CD4-positive, CD25-positive, alpha-beta regulatory T cell (primary cell): ENCODE data around the gene AIFM1. TPM values are rescaled to one million over a fixed set of nuclear protein-coding genes. Genes with fewer than 3 reads are reported as not detected.
A peak's percentile ranks its signal among the peaks of the same experiment; 100 is the strongest.

ENCODE experiments used
- ATAC-seq, 2 donors: fragments of 150-1000 bp; cut with Tn5 transposase; one replicate each; pipeline ENCODE4 v1.10.0; 2021; ENCODE audit warnings: low read depth in 2 of 2, moderate number of reproducible peaks in 2 of 2, moderate library complexity in 1 of 2
- DNase-seq, 3 donors: peaks; one replicate each; pipeline versions ENCODE4 v3.0.0 to v3.0.0-alpha.2; 2012 to 2022; ENCODE audit warnings: mixed read lengths in 1 of 3
- H3K27ac ChIP-seq: one replicate; pipeline ENCODE4 v1.7.0; 2013; ENCODE audit warnings: mild to moderate bottlenecking, low read length; ENCODE audit not compliant: insufficient read depth, poor library complexity, severe bottlenecking
- H3K27me3 ChIP-seq: one replicate; pipeline ENCODE4 v1.7.0; 2013; ENCODE audit warnings: low read length; ENCODE audit not compliant: control insufficient read depth, insufficient read depth
- H3K36me3 ChIP-seq: one replicate; pipeline ENCODE4 v1.7.0; 2013; ENCODE audit warnings: mild to moderate bottlenecking, low read length, moderate library complexity; ENCODE audit not compliant: control insufficient read depth, insufficient read depth
- H3K4me1 ChIP-seq: 2 replicates; pipeline ENCODE4 v1.7.0; 2013; ENCODE audit warnings: mild to moderate bottlenecking, low read length; ENCODE audit not compliant: insufficient read depth, control insufficient read depth, poor library complexity, severe bottlenecking
- H3K4me3 ChIP-seq: one replicate; pipeline ENCODE4 v1.7.0; 2013; ENCODE audit warnings: low read depth, mild to moderate bottlenecking, low read length, moderate library complexity
- H3K9me3 ChIP-seq, 2 experiments: 1 replicate in 1 of 2; 2 replicates in 1 of 2; pipeline ENCODE4 v1.7.0; 2013; ENCODE audit warnings: low read length in 2 of 2, mild to moderate bottlenecking in 1 of 2, moderate library complexity in 1 of 2; ENCODE audit not compliant: control insufficient read depth in 2 of 2
- H3K27ac Mint-ChIP-seq, 3 donors: one replicate each; pipeline ENCODE4 v1.8.0; 2020 to 2022; ENCODE audit warnings: mild to moderate bottlenecking in 3 of 3, mixed read lengths in 3 of 3, moderate library complexity in 2 of 3
- H3K27me3 Mint-ChIP-seq: one replicate; pipeline ENCODE4 v1.8.0; 2022; ENCODE audit warnings: mild to moderate bottlenecking, mixed read lengths
- H3K36me3 Mint-ChIP-seq: one replicate; pipeline ENCODE4 v1.8.0; 2020; ENCODE audit warnings: mixed read lengths
- H3K4me1 Mint-ChIP-seq, 4 donors: one replicate each; pipeline ENCODE4 v1.8.0; 2020 to 2022; ENCODE audit warnings: mixed read lengths in 4 of 4, mild to moderate bottlenecking in 1 of 4
- H3K4me3 Mint-ChIP-seq, 4 donors: one replicate each; pipeline ENCODE4 v1.8.0; 2020 to 2022; ENCODE audit warnings: mild to moderate bottlenecking in 4 of 4, mixed read lengths in 4 of 4, moderate library complexity in 3 of 4
- H3K9me3 Mint-ChIP-seq, 7 donors: one replicate each; pipeline ENCODE4 v1.8.0; 2020 to 2022; ENCODE audit warnings: mixed read lengths in 7 of 7, mild to moderate bottlenecking in 3 of 7, moderate library complexity in 2 of 7
- polyA plus RNA-seq, 4 donors: library from polyadenylated mRNA; unstranded; fragments of 300-500 nt; fragmentation: Illumina TruSeq; gene quantifications; one replicate each; pipeline ENCODE4 v1.2.3, GENCODE V29; 2021
- total RNA-seq: library from RNA; stranded (reverse); gene quantifications from one replicate; pipeline ENCODE4 v1.2.3, GENCODE V29; 2022

AIFM1 gene
- total and polyA plus RNA-seq, 5 donors from 2014 or later: 19.3 to 32.0 (median 28.0) TPM

GRCh38 chrX:130147631-130148030, 18.0 kb downstream of the AIFM1 start:
- no peaks in the 10 kb centered on the region for H3K27me3 ChIP-seq
- H3K4me1 Mint-ChIP-seq: peaks cover 0 to 4% (median 2%) of the 10 kb centered on the region in 4 donors
- H3K4me3 Mint-ChIP-seq: no peak overlapping the region
- peaks cover 21% of the 10 kb centered on the region for H3K36me3 Mint-ChIP-seq
- DNase-seq: no peak
- no peaks in the 10 kb centered on the region for H3K27me3 Mint-ChIP-seq
- no peak overlapping the region for H3K27ac Mint-ChIP-seq
- H3K9me3 ChIP-seq: no peaks in the 10 kb centered on the region
- H3K27ac ChIP-seq: no peak overlapping the region
- no peak overlapping the region for H3K4me3 ChIP-seq
- no peaks in the 10 kb centered on the region for H3K9me3 Mint-ChIP-seq
- no peak for ATAC-seq
- H3K36me3 ChIP-seq: peaks cover 33% of the 10 kb centered on the region
- H3K4me1 ChIP-seq: no peaks in the 10 kb centered on the region

- Histone ChIP-seq H3K4me1 (no peaks in the 10 kb centered on the region), H3K36me3 (peaks cover 40% of the 10 kb centered on the region), H3K9me3 (no peaks in the 10 kb centered on the region), H3K27me3 (no peaks in the 10 kb centered on the region), H3K27ac (no peak overlapping the region), H3K4me3 (no peak overlapping the region)
- Mint-ChIP-seq H3K27me3 (no peaks in the 10 kb centered on the region), H3K36me3 (peaks cover 21% of the 10 kb centered on the region), H3K4me1 (peaks cover 0 to 3% (median 0%) of the 10 kb centered on the region in 4 donors), H3K27ac (no peak overlapping the region), H3K9me3 (no peaks in the 10 kb centered on the region), H3K4me3 (no peak overlapping the region)
- DNase-seq (no peak), ATAC-seq (no peak)
Measured at GRCh38 chrX:130145123-130145522, 20.5 kb downstream of the AIFM1 start.

GRCh38 chrX:130144509-130144908, 21.1 kb downstream of the AIFM1 start:
- peaks cover 0 to 5% (median 0%) of the 10 kb centered on the region in 4 donors for H3K4me1 Mint-ChIP-seq
- H3K36me3 Mint-ChIP-seq: peaks cover 21% of the 10 kb centered on the region
- DNase-seq (no peak), ATAC-seq (no peak)
- Histone ChIP-seq H3K36me3 (peaks cover 42% of the 10 kb centered on the region), H3K27ac (no peak overlapping the region), H3K4me1 (no peaks in the 10 kb centered on the region), H3K27me3 (no peaks in the 10 kb centered on the region), H3K9me3 (no peaks in the 10 kb centered on the region), H3K4me3 (no peak overlapping the region)
- no peaks in the 10 kb centered on the region for H3K27me3 Mint-ChIP-seq
- H3K4me3 Mint-ChIP-seq: no peak overlapping the region
- H3K27ac Mint-ChIP-seq: no peak overlapping the region
- no peaks in the 10 kb centered on the region for H3K9me3 Mint-ChIP-seq

- Histone ChIP-seq H3K27ac (no peak overlapping the region), H3K4me3 (no peak overlapping the region), H3K9me3 (no peaks in the 10 kb centered on the region), H3K27me3 (no peaks in the 10 kb centered on the region), H3K36me3 (peaks cover 45% of the 10 kb centered on the region), H3K4me1 (no peaks in the 10 kb centered on the region)
- no peaks in the 10 kb centered on the region for H3K27me3 Mint-ChIP-seq
- H3K4me3 Mint-ChIP-seq: no peak overlapping the region
- ATAC-seq (no peak), DNase-seq (no peak)
- H3K36me3 Mint-ChIP-seq: peaks cover 14% of the 10 kb centered on the region
- H3K9me3 Mint-ChIP-seq: peaks cover 0 to 2% (median 0%) of the 10 kb centered on the region in 7 donors
- no peak overlapping the region for H3K27ac Mint-ChIP-seq
- H3K4me1 Mint-ChIP-seq: peaks cover 0 to 5% (median 0%) of the 10 kb centered on the region in 4 donors
Measured at GRCh38 chrX:130139474-130140201, 26.0 kb downstream of the AIFM1 start.

GRCh38 chrX:130136961-130137360, 28.7 kb downstream of the AIFM1 start:
- H3K36me3 ChIP-seq: peaks cover 37% of the 10 kb centered on the region
- no peak overlapping the region for H3K4me3 ChIP-seq
- no peaks in the 10 kb centered on the region for H3K27me3 Mint-ChIP-seq
- no peaks in the 10 kb centered on the region for H3K4me1 ChIP-seq
- H3K27me3 ChIP-seq: no peaks in the 10 kb centered on the region
- no peak for DNase-seq
- H3K36me3 Mint-ChIP-seq: peaks cover 12% of the 10 kb centered on the region
- peak overlapping the region in 1 of 3 donors; percentile 74 for H3K27ac Mint-ChIP-seq
- no peak overlapping the region for H3K27ac ChIP-seq
- H3K4me1 Mint-ChIP-seq: peaks cover 0 to 2% (median 0%) of the 10 kb centered on the region in 4 donors
- H3K4me3 Mint-ChIP-seq: no peak overlapping the region
- H3K9me3 Mint-ChIP-seq: peaks cover 0 to 2% (median 0%) of the 10 kb centered on the region in 7 donors
- ATAC-seq: no peak
- no peaks in the 10 kb centered on the region for H3K9me3 ChIP-seq

GRCh38 chrX:130136496-130136895, 29.1 kb downstream of the AIFM1 start:
- Mint-ChIP-seq H3K36me3 (peaks cover 12% of the 10 kb centered on the region), H3K9me3 (peaks cover 0 to 2% (median 0%) of the 10 kb centered on the region in 7 donors)

GRCh38 chrX:130130990-130131389, 34.7 kb downstream of the AIFM1 start:
- H3K36me3 ChIP-seq: peaks cover 33% of the 10 kb centered on the region
- H3K27me3 ChIP-seq: no peaks in the 10 kb centered on the region
- DNase-seq (no peak), ATAC-seq (no peak)
- peaks cover 0 to 2% (median 0%) of the 10 kb centered on the region in 7 donors for H3K9me3 Mint-ChIP-seq
- no peak overlapping the region for H3K27ac Mint-ChIP-seq
- H3K4me3 Mint-ChIP-seq: no peak overlapping the region
- H3K4me1 ChIP-seq: no peaks in the 10 kb centered on the region
- H3K4me3 ChIP-seq: no peak overlapping the region
- peaks cover 0 to 1% (median 0%) of the 10 kb centered on the region in 4 donors for H3K4me1 Mint-ChIP-seq
- H3K9me3 ChIP-seq: no peaks in the 10 kb centered on the region
- H3K27me3 Mint-ChIP-seq: no peaks in the 10 kb centered on the region
- no peak overlapping the region for H3K27ac ChIP-seq
- peaks cover 20% of the 10 kb centered on the region for H3K36me3 Mint-ChIP-seq

More at GRCh38 chrX:130136496-130136895, 29.1 kb downstream of the AIFM1 start:
- Mint-ChIP-seq H3K4me3 (no peak overlapping the region), H3K27me3 (no peaks in the 10 kb centered on the region), H3K27ac (no peak overlapping the region), H3K4me1 (peaks cover 0 to 2% (median 0%) of the 10 kb centered on the region in 4 donors)
- Histone ChIP-seq H3K9me3 (no peaks in the 10 kb centered on the region), H3K27me3 (no peaks in the 10 kb centered on the region), H3K36me3 (peaks cover 36% of the 10 kb centered on the region), H3K27ac (no peak overlapping the region), H3K4me3 (no peak overlapping the region), H3K4me1 (no peaks in the 10 kb centered on the region)
- DNase-seq: no peak
- no peak for ATAC-seq
